H9 (cell line): ENCODE data around the gene ARHGEF6. TPM values are rescaled to one million over a fixed set of nuclear protein-coding genes. Genes with fewer than 3 reads are reported as not detected.

Source experiments
- DNase-seq: peaks from one replicate; pipeline ENCODE4 v3.0.0-alpha.2; 2017
- H2AFZ ChIP-seq: one replicate; pipeline ENCODE4 v1.6.1; 2013; ENCODE audit warnings: mild to moderate bottlenecking, low read length, control low read depth, moderate library complexity
- H2AK5ac ChIP-seq: 2 replicates; pipeline ENCODE4 v1.6.1; 2013; ENCODE audit warnings: low read length, control low read depth, mixed read lengths; ENCODE audit not compliant: insufficient read length
- H2BK120ac ChIP-seq: one replicate; pipeline ENCODE4 v1.6.1; 2013; ENCODE audit warnings: low read depth, mild to moderate bottlenecking, low read length, control low read depth, inconsistent platforms; ENCODE audit not compliant: poor library complexity, severe bottlenecking
- H2BK12ac ChIP-seq: 2 replicates; pipeline ENCODE4 v1.6.1; 2013; ENCODE audit warnings: low read length, control low read depth, mixed read lengths, low read depth; ENCODE audit not compliant: insufficient read length
- H2BK15ac ChIP-seq: 2 replicates; pipeline ENCODE4 v1.6.1; 2013; ENCODE audit warnings: low read depth, low read length, control low read depth
- H2BK20ac ChIP-seq: one replicate; pipeline ENCODE4 v1.6.1; 2013; ENCODE audit warnings: low read depth, mild to moderate bottlenecking, low read length, control low read depth, inconsistent platforms; ENCODE audit not compliant: poor library complexity, severe bottlenecking
- H2BK5ac ChIP-seq: 2 replicates; pipeline ENCODE4 v1.6.1; 2013; ENCODE audit warnings: low read length, control low read depth, mixed read lengths; ENCODE audit not compliant: insufficient read length
- H3K14ac ChIP-seq: 2 replicates; pipeline ENCODE4 v1.6.1; 2013; ENCODE audit warnings: low read length, control low read depth; ENCODE audit not compliant: insufficient read depth
- H3K18ac ChIP-seq: 2 replicates; pipeline ENCODE4 v1.6.1; 2013; ENCODE audit warnings: low read depth, mild to moderate bottlenecking, mixed read lengths, low read length, control low read depth; ENCODE audit not compliant: insufficient read length
- H3K23ac ChIP-seq: 2 replicates; pipeline ENCODE4 v1.6.1; 2013; ENCODE audit warnings: low read length, control low read depth, mixed read lengths, low read depth; ENCODE audit not compliant: insufficient read length
- H3K23me2 ChIP-seq: 2 replicates; pipeline ENCODE4 v1.6.1; 2013; ENCODE audit warnings: low read depth, mild to moderate bottlenecking, mixed read lengths, low read length, control low read depth; ENCODE audit not compliant: insufficient read length, poor library complexity, severe bottlenecking
- H3K27ac ChIP-seq: 2 replicates; pipeline ENCODE4 v1.5.1; 2013; ENCODE audit warnings: low read length, control low read depth, mixed read lengths, low read depth; ENCODE audit not compliant: insufficient read length
- H3K27me3 ChIP-seq: 2 replicates; pipeline ENCODE4 v1.6.1; 2013; ENCODE audit warnings: low read length, control low read depth, inconsistent platforms; ENCODE audit not compliant: insufficient read depth
- H3K4ac ChIP-seq: 2 replicates; pipeline ENCODE4 v1.6.1; 2013; ENCODE audit warnings: low read depth, mild to moderate bottlenecking, control low read depth, inconsistent platforms, low read length, moderate library complexity
- H3K4me1 ChIP-seq: 2 replicates; pipeline ENCODE4 v1.6.1; 2013; ENCODE audit warnings: low read length, control low read depth, inconsistent platforms; ENCODE audit not compliant: insufficient read depth
- H3K4me2 ChIP-seq: 2 replicates; pipeline ENCODE4 v1.6.1; 2013; ENCODE audit warnings: low read length, control low read depth, mixed read lengths; ENCODE audit not compliant: insufficient read length, insufficient read depth
- H3K56ac ChIP-seq: 2 replicates; pipeline ENCODE4 v1.6.1; 2013; ENCODE audit warnings: low read depth, mild to moderate bottlenecking, mixed read lengths, low read length, control low read depth; ENCODE audit not compliant: insufficient read length
- H3K79me1 ChIP-seq: 2 replicates; pipeline ENCODE4 v1.6.1; 2013; ENCODE audit warnings: low read depth, mild to moderate bottlenecking, moderate library complexity, low read length, control low read depth, inconsistent platforms; ENCODE audit not compliant: insufficient read depth, poor library complexity, severe bottlenecking
- H3K79me2 ChIP-seq: 2 replicates; pipeline ENCODE4 v1.6.1; 2013; ENCODE audit warnings: low read length, control low read depth, inconsistent platforms; ENCODE audit not compliant: insufficient read depth
- H3K9ac ChIP-seq: 2 replicates; pipeline ENCODE4 v1.6.1; 2013; ENCODE audit warnings: low read length, control low read depth, mixed read lengths; ENCODE audit not compliant: insufficient read length; ENCODE audit errors: extremely low read depth
- H3K9me3 ChIP-seq: one replicate; pipeline ENCODE4 v1.6.1; 2013; ENCODE audit warnings: low read depth, low read length, inconsistent platforms; ENCODE audit not compliant: control insufficient read depth
- H3T11ph ChIP-seq: one replicate; pipeline ENCODE4 v1.6.1; 2013; ENCODE audit warnings: mild to moderate bottlenecking, low read length, control low read depth, inconsistent platforms
- H4K20me1 ChIP-seq: one replicate; pipeline ENCODE4 v1.6.1; 2013; ENCODE audit not compliant: control insufficient read depth, insufficient read length, insufficient read depth
- H4K5ac ChIP-seq: 2 replicates; pipeline ENCODE4 v1.6.1; 2013; ENCODE audit warnings: low read depth, mild to moderate bottlenecking, mixed read lengths, low read length, control low read depth; ENCODE audit not compliant: insufficient read length
- H4K8ac ChIP-seq: replicated peaks from 2 replicates; pipeline ENCODE4 v1.6.1; 2013; ENCODE audit warnings: low read length, control low read depth, mixed read lengths, low read depth; ENCODE audit not compliant: insufficient read length
- H4K91ac ChIP-seq: 2 replicates; pipeline ENCODE4 v1.6.1; 2013; ENCODE audit warnings: low read depth, mild to moderate bottlenecking, moderate library complexity, mixed read lengths, low read length, control low read depth; ENCODE audit not compliant: insufficient read length
- H3K27ac Mint-ChIP-seq, 3 experiments: 2 replicates in 2 of 3; 3 replicates in 1 of 3; pipeline ENCODE4 v1.8.0; 2020 to 2021; ENCODE audit warnings: mixed read lengths in 3 of 3, mild to moderate bottlenecking in 1 of 3, moderate library complexity in 1 of 3
- H3K27me3 Mint-ChIP-seq: 2 replicates; pipeline ENCODE4 v1.8.0; 2021; ENCODE audit warnings: low read depth, mild to moderate bottlenecking, moderate library complexity, mixed read lengths
- H3K36me3 Mint-ChIP-seq, 3 experiments: 2 replicates in 2 of 3; 3 replicates in 1 of 3; pipeline ENCODE4 v1.8.0; 2020 to 2021; ENCODE audit warnings: low read depth in 3 of 3, mixed read lengths in 3 of 3; ENCODE audit not compliant: insufficient read depth in 1 of 3
- H3K4me1 Mint-ChIP-seq, 2 experiments: 2 replicates each; pipeline ENCODE4 v1.8.0; 2020; ENCODE audit warnings: mixed read lengths in 2 of 2
- H3K4me3 Mint-ChIP-seq, 2 experiments: 2 replicates in 1 of 2; 3 replicates in 1 of 2; pipeline ENCODE4 v1.8.0; 2020 to 2021; ENCODE audit warnings: mild to moderate bottlenecking in 2 of 2, mixed read lengths in 2 of 2, moderate library complexity in 1 of 2
- H3K9me3 Mint-ChIP-seq, 2 experiments: 2 replicates in 1 of 2; 3 replicates in 1 of 2; pipeline ENCODE4 v1.8.0; 2020; ENCODE audit warnings: mild to moderate bottlenecking in 2 of 2, mixed read lengths in 2 of 2, moderate library complexity in 1 of 2
- WGBS: extraction: QIAGEN DNeasy Blood & Tissue Kit; methylation state at CpG from one replicate; pipeline ENCODE4 v1.1.7; 2013; ENCODE audit warnings: missing lambda C conversion rate, low lambda C conversion rate, mixed read lengths; ENCODE audit not compliant: insufficient read length; ENCODE audit errors: extremely low coverage; 5-methylcytosine and 5-hydroxymethylcytosine counted together
- total RNA-seq: library from RNA; stranded (reverse); gene quantifications from 2 replicates; pipeline ENCODE4 v1.2.1, GENCODE V29; 2021
- TF ChIP-seq, protein P1 (sequence below): fragments of 200-600 bp; sonication (generic); conservative IDR thresholded peaks from 3 replicates; pipeline ENCODE4 v1.8.0; 2021; ENCODE audit warnings: antibody characterized with exemption, mild to moderate bottlenecking

Gene ARHGEF6
- total RNA-seq, 1 experiment from 2014 or later: 3.6 TPM

- no peaks in the 10 kb centered on the region for H3K79me2 ChIP-seq
- Mint-ChIP-seq H3K4me3 (no peak overlapping the region), H3K36me3 (no peaks in the 10 kb centered on the region), H3K27ac (no peak overlapping the region), H3K4me1 (no peaks in the 10 kb centered on the region), H3K27me3 (no peaks in the 10 kb centered on the region), H3K9me3 (peaks cover 40 to 48% of the 10 kb centered on the region in 2 experiments)
- H3K27me3 ChIP-seq: no peaks in the 10 kb centered on the region
- H2AFZ ChIP-seq: no peak overlapping the region
- H3K4me2 ChIP-seq: no peak overlapping the region
- H3K79me1 ChIP-seq: no peaks in the 10 kb centered on the region
- no peaks in the 10 kb centered on the region for H4K20me1 ChIP-seq
- no peak overlapping the region for H3K23ac ChIP-seq
- H2BK15ac ChIP-seq: no peak overlapping the region
- no peak overlapping the region for H3K14ac ChIP-seq
- H4K5ac ChIP-seq: no peak overlapping the region
- no peaks in the 10 kb centered on the region for H3K4me1 ChIP-seq
- no peak overlapping the region for H2BK20ac ChIP-seq
- H3K4ac ChIP-seq: no peak overlapping the region
- H3K56ac ChIP-seq: no peak overlapping the region
- no peak overlapping the region for H4K8ac ChIP-seq
- no peaks in the 10 kb centered on the region for H3K23me2 ChIP-seq
- no peak for DNase-seq
- H3K27ac ChIP-seq: no peak overlapping the region
- no peak overlapping the region for H4K91ac ChIP-seq
- no CpG with 5 or more reads among the region's 1 CpG for WGBS
- no peak overlapping the region for H2BK120ac ChIP-seq
- no peak overlapping the region for H2BK5ac ChIP-seq
- no peak overlapping the region for H3K9ac ChIP-seq
- peaks cover 28% of the 10 kb centered on the region for H3K9me3 ChIP-seq
- H2BK12ac ChIP-seq: no peak overlapping the region
- TF ChIP-seq, protein P1, sequence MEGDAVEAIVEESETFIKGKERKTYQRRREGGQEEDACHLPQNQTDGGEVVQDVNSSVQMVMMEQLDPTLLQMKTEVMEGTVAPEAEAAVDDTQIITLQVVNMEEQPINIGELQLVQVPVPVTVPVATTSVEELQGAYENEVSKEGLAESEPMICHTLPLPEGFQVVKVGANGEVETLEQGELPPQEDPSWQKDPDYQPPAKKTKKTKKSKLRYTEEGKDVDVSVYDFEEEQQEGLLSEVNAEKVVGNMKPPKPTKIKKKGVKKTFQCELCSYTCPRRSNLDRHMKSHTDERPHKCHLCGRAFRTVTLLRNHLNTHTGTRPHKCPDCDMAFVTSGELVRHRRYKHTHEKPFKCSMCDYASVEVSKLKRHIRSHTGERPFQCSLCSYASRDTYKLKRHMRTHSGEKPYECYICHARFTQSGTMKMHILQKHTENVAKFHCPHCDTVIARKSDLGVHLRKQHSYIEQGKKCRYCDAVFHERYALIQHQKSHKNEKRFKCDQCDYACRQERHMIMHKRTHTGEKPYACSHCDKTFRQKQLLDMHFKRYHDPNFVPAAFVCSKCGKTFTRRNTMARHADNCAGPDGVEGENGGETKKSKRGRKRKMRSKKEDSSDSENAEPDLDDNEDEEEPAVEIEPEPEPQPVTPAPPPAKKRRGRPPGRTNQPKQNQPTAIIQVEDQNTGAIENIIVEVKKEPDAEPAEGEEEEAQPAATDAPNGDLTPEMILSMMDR: no peak
- H2AK5ac ChIP-seq: no peak overlapping the region
- no peak overlapping the region for H3K18ac ChIP-seq
- H3T11ph ChIP-seq: no peak overlapping the region
Observed at GRCh38 chrX:136812286-136812685, 31.6 kb upstream of the ARHGEF6 start.
